NCI-H1436 treated with DMSO at 0.1 percent for 48 hours (cell line): ENCODE measurements around the gene SUN2.

Experiments used
- DNase-seq: peaks from one replicate; lab custom pipeline; 2025; lab: John Stamatoyannopoulos, UW

Gene SUN2

DNA sequence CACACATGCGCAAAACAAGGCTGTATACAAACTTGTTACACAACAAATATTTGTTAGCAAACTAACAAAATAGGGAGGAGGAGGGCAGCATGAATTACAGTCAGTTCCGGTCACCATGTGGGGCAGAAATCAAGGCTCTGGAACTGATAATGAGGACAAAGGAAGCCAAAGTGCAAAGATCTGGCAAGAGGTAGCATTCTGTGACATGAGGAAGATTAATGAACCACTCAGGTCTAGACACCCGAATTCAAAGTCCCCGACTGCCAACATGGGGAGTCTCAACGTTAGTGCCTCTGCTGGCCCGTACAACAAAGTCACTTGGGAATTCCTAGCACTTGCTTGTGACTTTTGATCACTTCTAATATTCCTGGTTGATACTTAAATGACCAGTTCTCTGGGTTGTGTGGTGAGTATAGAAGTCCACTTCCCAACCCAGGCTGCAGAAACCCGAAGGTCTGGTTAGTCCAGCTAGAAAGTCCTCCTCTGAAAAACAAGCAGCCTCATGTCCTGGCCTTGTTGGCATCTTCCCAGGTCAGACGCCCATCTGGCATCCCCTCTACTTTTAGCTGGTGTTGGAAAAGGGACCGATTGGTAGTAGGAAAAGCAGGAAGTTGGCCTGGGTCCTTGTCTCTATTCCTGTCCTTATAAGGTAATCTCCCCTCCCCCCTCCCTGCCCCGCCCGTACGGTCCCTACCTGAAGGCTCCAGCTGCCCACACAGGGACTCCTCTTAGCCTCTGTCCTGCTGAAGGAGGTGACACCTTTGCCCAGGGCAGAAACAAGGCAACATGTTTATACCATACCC is 1.6 kb downstream of the SUN2 start:
- no peak for DNase-seq

DNA sequence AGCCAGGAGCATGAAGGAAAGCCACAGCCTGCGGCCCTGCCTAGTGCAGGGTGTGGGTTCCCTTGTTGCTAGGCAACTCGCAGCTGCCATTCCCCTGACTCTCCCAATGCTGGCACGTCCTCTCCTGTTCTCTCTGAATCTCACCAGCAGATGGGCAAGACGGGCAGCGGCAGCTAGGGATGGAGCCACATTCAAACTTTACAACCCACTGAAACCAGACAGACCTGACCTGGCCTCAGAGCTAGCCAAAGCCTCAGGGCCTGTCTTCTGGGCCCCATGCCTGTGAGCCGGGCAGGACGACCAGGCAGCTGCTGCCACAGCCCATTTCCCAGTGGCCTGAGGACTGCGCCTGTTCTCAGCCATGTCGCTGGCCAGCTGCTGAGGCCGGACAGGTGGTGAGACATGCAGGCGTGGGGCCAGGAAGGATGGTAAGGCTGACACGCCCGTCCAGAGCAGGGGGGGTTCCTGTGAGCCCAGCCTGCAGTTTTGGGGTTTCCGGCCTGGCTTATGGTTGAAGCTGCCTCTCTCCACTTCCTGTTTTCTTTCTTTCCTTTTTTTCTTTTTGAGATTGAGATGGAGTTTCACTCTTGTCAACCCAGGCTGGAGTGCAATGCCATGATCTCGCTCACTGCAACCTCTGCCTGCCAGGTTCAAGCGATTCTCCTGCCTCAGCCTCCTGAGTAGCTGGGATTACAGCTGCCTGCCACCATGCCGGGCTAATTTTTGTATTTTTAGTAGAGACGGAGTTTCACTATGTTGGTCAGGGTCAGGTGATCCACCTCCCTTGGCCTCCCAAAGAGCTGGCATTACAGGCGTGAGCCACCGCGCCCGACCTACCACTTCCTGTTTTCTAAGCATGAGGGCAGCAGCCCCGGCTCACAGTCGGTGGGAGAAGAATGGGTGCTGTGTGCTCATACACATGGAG is 4.1 kb downstream of the SUN2 start:
- no peak for DNase-seq

DNA sequence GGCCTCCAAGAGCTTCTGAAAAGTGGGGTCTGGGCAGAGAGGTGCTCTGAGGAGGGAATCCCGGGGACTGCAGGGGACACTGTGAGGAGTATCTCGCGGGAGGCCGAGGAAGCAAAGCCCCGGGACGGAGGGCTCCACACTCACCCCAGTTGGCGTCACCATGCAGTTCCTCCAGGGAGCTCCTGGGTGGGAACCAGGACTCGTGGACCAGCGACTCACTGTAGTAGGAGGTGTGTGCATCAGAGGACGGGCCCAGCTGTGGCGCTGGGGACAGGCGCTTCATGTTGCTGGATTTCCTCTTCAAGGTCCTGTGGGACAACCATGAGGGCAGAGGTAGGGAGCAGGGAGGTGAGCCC is 4.8 kb downstream of the SUN2 start:
- no peak for DNase-seq

DNA sequence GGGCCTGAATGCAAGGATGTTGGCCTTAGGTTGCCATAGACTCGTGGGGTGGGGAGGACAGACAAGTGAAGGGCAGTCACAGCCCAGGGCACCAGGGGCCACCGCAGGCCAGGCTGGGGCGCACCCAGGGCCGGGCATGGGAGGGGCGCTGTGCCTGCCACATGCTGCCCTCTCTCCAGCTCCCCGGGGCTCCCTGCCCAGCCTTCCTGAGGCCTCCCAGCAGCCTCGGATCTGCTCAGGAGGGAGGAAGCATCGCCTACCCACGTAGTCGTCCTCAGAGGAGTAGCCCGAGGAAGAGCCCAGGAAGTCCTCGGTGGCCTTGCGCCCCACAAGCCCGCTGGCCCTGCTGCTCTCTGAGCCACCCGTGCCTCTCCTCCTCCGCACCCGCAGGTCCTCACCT is 5.2 kb downstream of the SUN2 start:
- no peak for DNase-seq

DNA sequence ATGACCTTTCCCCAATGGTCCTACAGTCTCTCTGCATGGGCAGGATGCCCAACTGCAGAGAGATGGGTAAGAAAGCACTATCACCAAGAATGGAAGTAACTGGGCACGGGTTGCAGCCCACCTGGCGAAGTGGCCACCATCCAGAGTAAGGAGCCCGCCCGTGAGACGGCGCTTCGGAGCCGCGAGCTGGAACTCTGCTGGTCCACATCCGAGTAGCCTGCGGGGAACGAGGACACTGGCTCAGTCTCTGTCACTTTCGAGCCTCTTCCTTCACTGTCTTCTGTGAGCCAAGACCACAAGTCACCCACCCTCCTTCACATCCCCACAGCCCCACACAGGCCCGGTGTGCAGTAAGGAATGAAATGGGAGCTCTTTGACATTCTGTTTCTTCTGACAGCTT is 5.7 kb downstream of the SUN2 start:
- DNase-seq: no peak

DNA sequence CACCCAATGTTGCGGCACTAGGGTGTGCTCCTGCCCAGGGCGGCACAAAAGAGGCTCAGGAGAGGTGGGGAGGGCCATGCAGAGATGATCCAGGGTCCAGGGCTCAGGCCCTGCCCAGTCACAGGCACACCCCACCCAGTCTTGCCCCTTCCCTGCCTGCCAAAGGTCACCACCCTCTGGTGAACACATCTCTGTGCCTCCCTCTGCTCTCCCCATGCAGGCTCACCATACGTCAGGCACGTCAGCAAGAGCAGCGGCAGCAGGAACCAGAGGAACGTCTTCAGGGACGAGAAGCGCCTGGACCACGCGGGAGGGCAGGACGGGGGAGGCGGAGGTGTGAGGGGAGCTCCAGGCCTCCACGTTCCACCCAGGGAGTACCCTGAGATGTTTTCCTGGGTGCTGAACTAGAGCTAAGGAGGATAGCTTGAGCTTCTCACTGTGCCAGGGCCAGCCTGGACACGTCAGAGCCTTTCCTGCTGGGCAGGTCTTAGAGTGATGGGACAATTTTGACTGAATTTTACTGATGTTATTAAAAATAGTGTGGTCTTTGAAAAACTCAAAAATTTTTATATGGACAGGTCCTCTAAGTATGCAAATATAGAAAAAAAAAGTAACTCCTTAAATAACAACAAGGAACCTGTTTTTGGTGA is 7.2 kb downstream of the SUN2 start:
- DNase-seq: no peak

DNA sequence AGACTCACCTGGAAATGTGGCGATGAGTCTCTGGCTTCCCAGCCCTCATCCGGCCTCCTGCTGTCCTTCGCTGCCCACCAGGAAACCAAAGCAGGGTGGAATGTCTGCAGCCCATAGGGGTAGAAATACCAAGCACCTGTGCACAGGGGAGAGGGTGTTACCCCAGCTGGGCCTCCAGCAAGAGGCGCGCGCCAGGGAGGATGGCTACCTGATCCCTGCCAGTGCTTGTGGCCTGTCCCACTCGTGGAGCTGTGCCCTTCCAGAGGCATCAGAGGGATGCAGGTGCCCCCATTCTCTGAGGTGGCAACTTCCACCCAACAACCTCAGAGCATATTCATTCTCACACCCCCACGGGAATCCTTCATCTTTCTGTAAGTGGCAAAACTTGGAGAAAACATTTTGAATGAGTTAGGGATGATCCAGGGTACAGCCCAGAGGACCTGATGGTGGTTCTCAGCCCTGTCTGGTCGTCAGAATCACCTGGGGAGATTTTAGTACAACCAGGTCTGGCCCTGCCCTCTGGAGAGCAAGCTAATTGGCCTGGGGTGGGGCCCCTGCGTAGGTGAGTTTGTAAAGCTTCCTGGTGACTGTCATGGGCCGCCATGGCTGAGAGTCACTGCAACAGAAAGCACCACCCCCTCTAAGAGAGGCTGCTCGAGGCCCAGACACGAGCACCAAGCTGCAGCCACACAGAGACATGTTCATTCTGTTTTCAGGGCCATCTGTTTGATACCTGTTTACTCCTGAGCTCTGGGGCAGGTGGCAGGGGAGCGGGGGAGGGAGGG is 9.9 kb downstream of the SUN2 start:
- DNase-seq: no peak

DNA sequence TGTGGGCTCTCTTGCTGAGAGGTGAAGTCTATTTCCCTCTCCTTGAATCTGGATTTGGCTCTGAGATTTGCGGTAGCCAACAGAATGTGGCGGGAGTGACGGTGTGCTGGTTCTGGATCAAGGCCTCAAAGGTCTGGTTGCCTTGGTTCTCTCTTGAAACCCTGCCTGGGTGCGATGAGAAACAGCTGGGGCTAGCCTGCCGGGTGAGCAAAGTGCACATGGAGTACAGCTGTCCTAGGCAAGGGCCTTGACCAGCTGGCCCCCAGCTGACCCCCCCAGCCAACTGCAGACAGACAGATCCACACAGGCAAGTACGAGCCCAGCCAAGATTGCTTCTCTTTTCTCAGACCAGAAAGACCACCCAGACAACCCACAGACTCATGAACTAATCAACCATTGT is 10.8 kb downstream of the SUN2 start:
- DNase-seq: no peak

DNA sequence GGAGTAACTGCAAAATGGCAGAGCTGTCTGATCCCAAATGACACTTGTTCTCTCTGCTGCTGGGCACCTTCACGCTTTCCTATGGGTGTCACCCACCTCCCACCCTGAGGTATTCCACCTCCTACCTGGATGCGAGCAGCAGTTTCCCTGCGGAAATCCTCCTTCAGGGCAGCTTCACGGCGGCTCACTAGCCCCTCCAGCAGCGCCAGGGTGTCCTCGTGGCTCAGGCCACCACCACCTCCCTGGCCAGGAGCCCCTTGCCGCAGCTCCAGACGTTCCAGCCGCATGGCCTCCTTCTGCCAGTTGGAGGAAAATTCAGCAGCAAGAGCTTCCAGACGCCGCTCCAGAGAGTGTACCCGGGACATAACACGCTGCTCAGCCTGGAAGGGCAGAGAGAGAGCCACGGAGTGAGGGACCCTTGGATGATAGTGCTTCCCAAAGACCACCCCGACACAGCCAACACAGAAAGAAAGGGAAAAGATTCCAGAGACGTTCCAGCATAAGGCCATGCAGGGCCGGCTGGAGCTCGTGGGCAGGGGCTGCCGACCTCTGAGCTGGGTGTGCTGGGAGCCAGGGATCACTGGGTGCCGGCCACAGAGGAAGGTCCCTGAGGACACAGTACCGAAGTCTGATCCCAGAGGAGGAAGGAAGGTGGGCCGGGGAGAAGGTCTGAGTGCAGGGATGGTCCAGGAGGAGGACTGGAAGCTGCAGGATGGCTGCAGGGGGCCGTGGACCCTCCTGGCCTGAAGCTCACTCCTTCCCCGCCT is 13.4 kb downstream of the SUN2 start:
- no peak for DNase-seq

DNA sequence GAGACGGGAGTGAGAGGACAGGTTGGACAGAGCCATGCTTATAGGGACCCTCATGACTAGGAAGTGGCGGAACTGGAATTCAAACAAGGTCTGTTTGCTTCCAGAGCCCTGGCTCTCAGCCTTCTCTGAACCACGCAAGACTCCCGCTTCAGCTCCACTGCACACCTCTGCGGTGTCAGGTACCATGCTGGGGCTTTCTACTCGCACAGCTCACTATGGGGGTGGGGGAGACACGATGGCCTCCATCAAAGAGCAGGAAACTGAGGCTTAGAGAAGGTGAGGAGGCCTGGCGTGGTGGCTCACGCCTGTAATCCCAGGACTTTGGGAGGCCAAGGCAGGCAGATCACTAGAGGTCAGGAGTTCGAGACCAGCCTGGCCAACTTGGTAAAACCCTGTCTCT is 14.2 kb downstream of the SUN2 start:
- DNase-seq: no peak

DNA sequence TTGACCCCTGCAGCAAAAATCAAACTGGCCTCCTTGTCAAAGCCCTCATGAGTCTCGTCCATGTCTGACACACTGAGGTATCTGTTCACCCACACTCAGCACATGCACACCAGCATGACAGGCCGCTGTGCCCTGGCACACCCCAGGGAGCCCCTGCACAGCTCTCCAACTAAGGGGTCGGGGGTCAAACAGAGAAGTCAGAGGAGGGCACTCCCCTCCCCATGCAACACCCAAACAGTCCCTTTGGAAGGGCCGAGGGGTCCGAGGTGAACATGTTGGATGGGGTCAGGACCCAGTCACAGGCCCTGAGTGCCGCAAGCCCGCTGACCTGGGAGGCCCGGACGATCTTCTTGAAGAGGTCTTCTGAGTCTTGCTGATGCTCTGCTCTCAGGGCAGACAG is 14.6 kb downstream of the SUN2 start:
- DNase-seq: no peak

DNA sequence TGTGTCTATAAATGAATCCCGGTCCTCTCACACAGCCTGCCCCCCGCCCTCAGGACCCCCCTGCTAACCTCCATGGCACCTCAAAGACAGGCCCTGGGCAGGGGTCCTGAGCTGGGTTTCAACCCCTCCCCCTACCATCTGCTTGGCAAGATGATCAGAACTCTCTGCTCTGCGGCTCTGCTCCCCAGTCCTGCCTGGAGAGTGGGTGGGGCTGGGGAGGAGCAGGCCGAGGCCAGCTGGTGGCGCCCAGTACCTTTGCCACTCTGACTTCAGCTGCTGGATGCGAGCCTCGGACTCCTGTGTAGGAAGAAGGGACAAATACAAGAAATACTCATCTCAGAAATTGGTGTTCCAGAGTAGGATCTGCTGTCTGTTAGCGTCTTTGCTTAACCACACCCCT is 15.0 kb downstream of the SUN2 start:
- no peak for DNase-seq

DNA sequence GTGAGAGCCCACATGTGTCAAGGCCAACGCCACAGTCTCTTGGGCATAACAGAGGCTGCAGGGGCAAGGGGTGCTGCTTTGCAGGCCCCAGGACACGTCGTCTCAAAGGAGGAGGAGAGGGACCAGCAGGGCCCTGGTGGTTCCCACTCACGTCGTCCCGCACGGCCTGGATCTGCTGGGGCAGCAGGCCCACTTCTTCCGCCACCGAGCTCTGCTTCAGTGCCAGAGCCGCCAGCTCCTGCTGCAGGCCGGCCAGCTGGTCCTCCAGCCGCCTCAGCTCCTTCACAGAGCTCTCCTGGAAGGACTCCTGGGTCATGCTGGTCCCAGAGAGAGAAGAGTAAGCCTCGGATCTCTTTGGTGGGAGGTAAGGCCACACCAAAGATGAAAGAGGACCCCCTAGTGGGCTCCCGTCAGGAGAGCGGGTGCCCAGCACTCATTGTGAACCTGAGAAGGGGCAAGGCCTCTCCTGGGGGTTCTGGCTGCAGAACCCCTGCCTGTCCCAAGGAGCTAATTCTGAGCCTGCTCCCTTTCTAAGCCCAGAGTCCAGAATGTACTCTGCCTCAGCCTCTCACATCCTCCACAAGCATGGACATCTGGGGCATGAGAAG is 15.6 kb downstream of the SUN2 start:
- DNase-seq: no peak

DNA sequence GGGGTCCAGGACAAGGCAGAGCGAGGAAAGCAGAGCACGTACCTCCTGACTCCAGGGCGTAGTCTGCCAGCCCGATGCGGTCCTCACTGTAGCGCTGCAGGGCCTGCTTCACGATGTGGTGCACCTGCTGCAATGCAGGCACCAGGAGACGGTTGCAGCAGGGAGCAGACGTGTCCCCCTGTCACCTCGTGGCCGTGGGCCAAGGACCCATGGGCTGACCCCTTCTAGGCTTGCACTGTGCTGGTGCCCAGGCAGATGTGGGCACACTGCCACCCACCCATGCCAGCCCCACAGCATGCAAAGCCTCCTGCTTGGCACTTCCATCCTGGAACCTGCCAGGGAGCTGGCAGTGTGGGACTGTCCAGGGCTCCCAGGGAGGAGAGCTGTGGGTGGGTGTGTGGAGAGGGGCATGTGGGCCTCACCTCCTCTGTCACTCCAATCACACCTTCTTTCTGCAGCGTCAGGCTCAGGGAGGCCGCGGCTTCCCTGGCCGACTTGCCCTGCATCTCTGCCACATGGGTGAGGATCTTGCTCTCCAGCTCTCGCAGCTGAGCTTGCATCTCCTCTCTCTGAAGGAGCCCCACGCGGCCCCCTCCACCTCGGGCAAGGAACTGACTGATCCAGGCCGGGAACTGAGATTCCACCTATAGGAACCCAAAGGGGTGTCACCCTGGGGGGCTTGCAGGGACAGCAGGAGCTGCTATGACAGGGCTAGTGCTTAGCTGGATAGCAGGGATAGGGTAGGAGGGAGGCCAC is 16.3 kb downstream of the SUN2 start:
- no peak for DNase-seq

DNA sequence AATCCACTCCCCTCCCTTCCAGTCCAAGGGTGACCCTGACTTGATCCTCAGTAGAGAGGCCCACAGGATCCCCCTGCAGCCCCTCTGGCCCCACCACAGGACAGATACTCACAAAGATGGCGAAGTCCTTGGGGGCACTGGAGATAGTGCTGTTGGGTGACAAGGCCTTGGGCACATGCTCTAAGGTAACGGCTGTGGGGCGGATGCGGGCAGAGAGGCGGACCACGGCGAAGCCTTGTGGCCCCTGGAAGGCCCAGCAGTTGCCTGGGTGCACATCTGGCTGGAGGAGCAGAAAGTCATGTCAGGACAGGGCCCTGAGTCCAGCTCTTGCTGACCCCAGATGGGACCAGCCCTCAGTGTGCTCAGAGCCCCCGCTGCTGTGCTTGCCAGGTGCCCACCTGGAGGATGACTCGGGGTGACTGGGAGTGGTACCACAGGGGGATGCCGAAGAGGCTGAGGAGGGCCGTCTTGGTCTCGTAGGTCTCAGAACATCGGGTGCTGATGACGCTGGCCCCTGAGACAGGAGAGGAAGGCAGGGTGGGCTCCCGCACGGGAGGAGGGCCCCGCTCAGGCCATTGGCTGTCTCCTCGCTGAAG is 17.2 kb downstream of the SUN2 start:
- DNase-seq: no peak

DNA sequence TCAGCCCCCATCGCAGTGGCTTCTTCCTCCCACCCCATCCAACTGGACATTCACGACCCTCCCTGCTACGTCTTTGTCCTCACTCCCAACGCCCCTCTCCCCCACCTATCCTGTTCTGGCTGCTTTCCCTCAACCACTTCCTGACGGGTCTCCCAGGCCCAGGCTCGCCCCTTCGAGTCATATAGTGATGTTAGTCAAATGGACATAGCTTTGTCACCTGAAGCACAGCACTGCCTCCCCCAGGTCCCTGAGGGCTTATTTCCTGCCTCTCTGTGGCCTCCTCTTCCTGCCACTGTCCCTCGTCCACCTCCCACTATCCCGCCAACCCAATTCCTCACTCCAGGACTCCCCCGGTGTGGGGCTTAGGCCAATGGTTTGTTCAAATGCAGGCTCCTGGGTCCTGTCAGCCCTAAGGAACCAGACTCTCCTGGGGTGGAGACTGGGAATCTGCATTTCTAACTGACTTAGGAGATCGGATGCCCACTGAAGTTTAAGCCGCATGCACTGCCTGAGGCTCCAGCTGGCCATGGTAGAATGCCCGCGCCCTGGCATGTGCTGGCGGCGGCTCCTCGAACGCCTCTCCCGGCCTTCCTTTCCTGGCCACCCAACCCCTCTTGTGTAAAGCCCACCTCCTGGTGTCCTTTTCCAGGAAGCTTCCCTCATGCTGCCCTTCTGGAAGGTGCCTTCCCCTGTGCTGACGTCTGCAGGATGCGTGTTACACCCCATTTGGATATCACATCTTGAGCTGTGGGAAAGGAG is 18.3 kb downstream of the SUN2 start:
- no peak for DNase-seq

DNA sequence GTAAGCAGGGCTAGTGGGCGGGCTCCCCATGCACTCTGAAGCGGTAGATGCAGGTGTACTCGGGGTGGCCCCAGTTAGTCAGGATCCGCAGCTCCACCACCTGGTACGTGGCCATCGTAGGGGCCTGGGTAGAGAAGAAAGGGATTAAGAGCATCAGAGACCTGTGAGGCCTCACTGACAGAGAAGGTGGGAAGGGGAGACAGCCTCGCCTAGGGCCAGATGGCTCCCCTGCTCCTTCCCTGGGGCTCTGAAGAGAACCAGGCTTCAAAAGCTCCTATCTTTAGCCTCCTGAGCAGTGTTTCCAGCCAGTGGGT is 19.6 kb downstream of the SUN2 start:
- no peak for DNase-seq

DNA sequence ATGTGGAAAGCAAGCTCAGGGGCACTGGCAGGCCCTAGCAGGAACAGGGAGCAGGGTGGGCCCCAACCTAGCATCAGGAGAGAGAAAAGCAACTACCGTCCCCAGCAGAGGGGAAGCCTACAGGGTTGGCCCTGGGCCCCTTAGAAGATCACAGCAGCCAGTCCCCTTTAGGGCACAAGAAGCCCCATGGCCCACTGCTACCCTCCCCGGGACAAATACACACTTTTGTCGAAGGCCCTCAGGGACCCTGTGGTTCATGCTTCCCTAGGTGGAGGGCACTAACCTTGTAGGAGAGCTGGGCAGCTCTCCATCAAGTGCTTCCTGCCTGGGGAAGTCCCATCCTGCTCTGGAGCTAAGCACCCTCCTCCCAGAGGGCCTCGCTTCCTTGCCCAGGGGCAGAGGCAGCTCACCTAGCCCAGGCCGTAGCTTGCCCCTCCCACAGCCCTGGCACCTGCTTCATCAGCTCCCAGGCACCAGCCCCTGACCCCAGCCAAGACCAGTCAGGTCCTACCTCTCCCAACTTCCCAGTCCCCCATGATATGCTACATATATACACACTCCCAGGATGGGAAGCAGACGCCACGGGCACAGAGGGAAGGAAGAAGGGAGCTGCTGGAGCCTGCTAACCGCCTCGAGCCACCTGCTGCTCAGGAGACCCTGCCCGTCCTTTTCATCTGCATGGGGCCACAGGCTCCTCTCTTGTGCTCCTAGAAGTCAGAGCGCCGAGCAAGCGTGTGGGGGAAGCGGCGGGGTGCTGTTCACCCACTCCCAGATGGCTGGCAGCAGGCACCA is 20.1 kb downstream of the SUN2 start:
- no peak for DNase-seq

DNA sequence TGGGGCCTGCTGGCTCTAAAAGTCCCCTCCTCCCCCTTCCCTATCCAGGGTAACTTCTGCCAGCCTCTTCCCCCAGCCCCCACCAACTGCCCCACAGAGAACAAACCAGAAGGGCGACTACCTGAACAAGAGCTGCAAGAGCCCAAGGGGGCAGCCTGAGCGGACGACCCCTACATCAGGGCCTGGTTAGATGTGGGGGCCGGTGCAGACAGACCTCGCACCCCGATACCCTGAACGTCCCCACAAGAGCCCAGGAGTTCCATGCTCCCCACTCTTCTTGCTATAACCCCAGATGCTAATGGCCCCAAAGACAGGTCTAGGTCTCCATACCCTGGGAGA is 20.7 kb downstream of the SUN2 start:
- no peak for DNase-seq
